IPS-18c (cell line): ENCODE results near the gene TRPC4AP.
"Not testable (repeated sequence)": the region's sequence is repeated elsewhere in the genome, so short reads cannot be mapped to it uniquely, and the experiment has no call there.

Experiments
- H3K4me3 ChIP-seq: 2 replicates; pipeline ENCODE4 v1.7.0; 2013; ENCODE audit warnings: low read depth, mild to moderate bottlenecking, low read length, moderate library complexity; ENCODE audit not compliant: insufficient read depth
- H3K9me3 ChIP-seq: one replicate; pipeline ENCODE4 v1.6.1; 2013; ENCODE audit warnings: mild to moderate bottlenecking, low read length, moderate library complexity; ENCODE audit not compliant: control insufficient read depth, insufficient read depth

The TRPC4AP gene

GRCh38 chr20:35077341-35077740, 15.3 kb downstream of the TRPC4AP start:
- peaks cover 11% of the 10 kb centered on the region for H3K9me3 ChIP-seq
- no peak overlapping the region for H3K4me3 ChIP-seq

GRCh38 chr20:35071436-35072153, 21.0 kb downstream of the TRPC4AP start:
- not testable (repeated sequence) for H3K4me3 ChIP-seq, H3K9me3 ChIP-seq

DNA sequence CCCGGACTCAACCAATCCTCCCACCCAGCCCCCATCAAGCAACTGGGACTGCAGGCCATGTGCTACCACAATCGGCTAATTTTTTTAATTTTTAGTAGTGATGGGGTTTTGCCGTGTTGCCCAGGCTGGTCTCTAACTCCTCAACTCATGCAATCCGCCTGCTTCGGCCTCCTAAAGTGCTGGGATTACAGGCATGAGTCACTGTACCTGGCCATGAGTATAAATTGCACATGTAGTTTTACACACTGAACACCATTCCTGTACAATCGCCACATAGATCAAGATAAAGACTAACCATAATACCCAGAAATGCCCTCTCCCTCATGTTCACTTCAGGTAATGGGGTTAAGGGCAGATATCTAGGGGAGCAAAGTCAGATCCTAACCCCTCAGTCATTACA, 26.4 kb downstream of the TRPC4AP start:
- no peaks in the 10 kb centered on the region for H3K9me3 ChIP-seq
- no peak overlapping the region for H3K4me3 ChIP-seq

GRCh38 chr20:35065181-35065580, 27.4 kb downstream of the TRPC4AP start:
- H3K4me3 ChIP-seq: no peak overlapping the region
- H3K9me3 ChIP-seq: no peaks in the 10 kb centered on the region

GRCh38 chr20:35063168-35063567, 29.4 kb downstream of the TRPC4AP start:
- no peaks in the 10 kb centered on the region for H3K9me3 ChIP-seq
- no peak overlapping the region for H3K4me3 ChIP-seq

GRCh38 chr20:35062478-35062877, 30.1 kb downstream of the TRPC4AP start:
- H3K4me3 ChIP-seq: no peak overlapping the region
- no peaks in the 10 kb centered on the region for H3K9me3 ChIP-seq

- H3K4me3 ChIP-seq: no peak overlapping the region
- no peaks in the 10 kb centered on the region for H3K9me3 ChIP-seq
These were observed 32.4 kb downstream of the TRPC4AP start for GRCh38 chr20:35060168-35060567.

DNA sequence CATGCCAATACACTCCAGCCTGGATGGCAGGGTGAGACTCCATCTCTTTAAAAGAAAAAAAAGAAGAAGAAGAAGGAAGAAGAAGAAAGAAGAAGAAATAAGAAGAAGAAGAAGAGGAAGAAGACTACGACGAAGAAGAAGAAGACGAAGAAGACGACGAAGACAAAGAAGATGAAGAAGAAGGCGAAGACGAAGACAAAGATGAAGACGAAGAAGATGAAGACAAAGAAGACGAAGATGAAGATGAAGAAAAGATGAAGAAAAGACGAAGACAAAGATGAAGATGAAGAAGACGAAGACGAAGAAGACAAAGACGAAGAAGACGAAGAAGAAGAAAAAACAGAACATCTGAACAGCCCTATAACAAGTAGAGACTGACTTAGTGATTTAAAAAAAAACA, 33.0 kb downstream of the TRPC4AP start:
- no peaks in the 10 kb centered on the region for H3K9me3 ChIP-seq
- H3K4me3 ChIP-seq: no peak overlapping the region

DNA sequence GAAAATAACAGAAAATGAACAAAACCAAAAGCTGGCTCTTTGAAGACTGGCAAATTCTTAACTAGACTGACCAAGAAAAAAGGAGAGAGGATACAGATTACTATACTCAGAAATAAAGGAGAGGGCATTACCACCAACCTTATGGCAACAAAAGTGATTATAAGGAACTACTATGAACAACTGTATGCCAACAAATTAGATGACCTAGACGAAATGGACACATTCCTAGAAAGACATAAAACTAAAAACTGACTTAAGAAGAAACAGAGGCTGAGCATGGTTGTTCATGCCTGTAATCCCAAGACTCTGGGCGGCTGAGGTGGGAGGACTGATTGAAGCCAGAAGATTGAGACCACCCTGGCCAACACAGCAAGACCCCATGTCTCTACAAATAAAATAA, 33.5 kb downstream of the TRPC4AP start:
- H3K9me3 ChIP-seq: no peaks in the 10 kb centered on the region
- no peak overlapping the region for H3K4me3 ChIP-seq

GRCh38 chr20:35055445-35056276, 36.9 kb downstream of the TRPC4AP start:
- no peak overlapping the region for H3K4me3 ChIP-seq
- H3K9me3 ChIP-seq: no peaks in the 10 kb centered on the region

GRCh38 chr20:35054814-35055213, 37.8 kb downstream of the TRPC4AP start:
- H3K9me3 ChIP-seq: no peaks in the 10 kb centered on the region
- no peak overlapping the region for H3K4me3 ChIP-seq

GRCh38 chr20:35052616-35053015, 40.0 kb downstream of the TRPC4AP start:
- H3K9me3 ChIP-seq, H3K4me3 ChIP-seq: not testable (repeated sequence)

GRCh38 chr20:35049776-35050352, 42.7 kb downstream of the TRPC4AP start:
- Histone ChIP-seq H3K9me3 (no peaks in the 10 kb centered on the region), H3K4me3 (no peak overlapping the region)

DNA sequence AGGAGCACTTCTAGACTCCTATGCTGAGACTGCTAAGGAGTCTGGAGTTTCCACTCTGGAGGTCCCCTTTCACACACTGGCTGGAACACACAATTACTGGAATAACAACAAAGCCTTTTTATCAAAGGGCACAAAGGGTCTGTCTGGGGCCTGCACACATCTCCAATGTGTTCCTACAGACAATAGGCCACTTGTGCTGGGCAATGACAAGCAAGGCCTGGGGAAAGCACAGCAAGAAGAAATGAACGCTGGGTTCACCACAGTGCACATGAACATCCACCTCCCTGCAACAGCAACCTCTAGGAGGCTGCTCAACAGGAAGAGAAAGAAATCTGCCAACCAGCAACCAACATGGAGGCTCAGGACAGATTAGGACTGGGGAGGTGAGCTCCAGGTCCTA, 43.9 kb downstream of the TRPC4AP start:
- H3K9me3 ChIP-seq: no peaks in the 10 kb centered on the region
- no peak overlapping the region for H3K4me3 ChIP-seq

DNA sequence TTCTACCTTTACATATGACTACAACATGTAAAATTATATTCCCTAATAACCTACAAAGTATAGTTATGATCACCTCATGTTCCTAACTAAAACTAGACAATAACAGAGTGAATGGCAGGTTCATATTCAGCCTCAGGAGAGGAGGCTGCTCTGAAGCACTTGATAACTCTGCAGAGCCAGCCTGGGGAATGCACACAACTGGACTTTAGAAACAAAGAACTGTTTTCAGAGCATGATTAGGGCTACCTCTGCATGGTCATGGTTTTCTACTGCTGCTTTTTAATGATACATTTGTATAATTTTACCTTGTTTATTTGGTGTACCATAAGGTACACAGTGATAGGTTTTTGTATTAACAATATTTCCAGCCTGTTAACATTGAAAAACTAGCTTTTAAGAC, 50.3 kb downstream of the TRPC4AP start:
- Histone ChIP-seq H3K4me3 (no peak overlapping the region), H3K9me3 (no peaks in the 10 kb centered on the region)

- Histone ChIP-seq H3K9me3 (no peaks in the 10 kb centered on the region), H3K4me3 (no peak overlapping the region)
These were observed 52.0 kb downstream of the TRPC4AP start for GRCh38 chr20:35040646-35041045.

DNA sequence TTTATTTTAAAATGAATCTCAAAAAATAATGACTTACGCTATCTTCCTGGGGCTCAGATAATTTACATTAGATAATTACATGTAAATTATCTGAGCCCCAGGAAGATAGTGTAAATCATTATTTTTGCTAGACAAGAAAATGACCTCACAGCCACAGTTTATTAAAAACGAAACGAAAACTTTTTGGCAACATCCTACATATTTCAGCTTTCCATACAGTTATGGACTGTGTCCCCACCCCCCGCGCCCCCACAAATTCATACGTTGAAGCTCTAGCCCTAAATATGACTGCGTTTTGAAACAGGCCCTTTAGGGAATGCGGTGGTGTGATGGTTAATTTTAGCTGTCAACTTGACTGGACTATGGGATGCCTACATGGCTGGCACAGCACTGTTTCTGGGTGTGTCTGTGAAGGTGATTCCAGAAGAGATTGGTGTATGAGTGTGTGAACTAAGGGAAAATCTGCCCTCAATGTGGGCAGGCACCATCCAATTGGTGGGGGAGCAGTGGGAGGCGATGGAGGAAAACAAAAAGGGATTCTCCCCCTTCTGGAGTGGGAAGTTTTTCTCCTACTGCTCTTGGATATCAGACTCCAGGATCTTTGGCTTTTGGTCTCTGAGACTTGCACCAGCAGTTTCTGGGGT, 52.6 kb downstream of the TRPC4AP start:
- no peaks in the 10 kb centered on the region for H3K9me3 ChIP-seq
- no peak overlapping the region for H3K4me3 ChIP-seq

DNA sequence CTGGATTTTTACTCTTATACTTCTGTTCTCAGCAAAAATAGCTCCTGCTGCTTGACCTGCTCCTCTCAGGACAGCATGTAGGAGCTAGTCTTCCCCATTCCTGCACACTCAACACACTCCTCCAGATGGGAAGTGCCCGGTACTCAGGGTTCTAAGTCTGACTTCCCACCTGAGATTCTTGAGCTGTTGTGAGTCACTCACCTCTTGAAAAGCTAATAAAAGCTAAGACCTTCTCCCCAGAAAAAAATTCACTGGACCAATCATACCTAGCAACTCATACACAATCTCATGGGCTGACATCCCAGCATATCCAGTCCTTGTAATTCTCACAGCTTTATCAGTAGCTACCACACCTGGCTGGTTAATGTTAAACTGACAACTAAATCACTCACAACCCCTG, 53.5 kb downstream of the TRPC4AP start:
- Histone ChIP-seq H3K9me3 (no peaks in the 10 kb centered on the region), H3K4me3 (no peak overlapping the region)
